Uterus (tissue), 2 donors: ENCODE measurements around the gene UBXN1.

Source experiments
- CTCF ChIP-seq, 4 experiments: fragments of 200-600 bp in 2 of 4; fragments of 450-650 bp in 2 of 4; sonication (generic) in 2 of 4; IDR thresholded peaks; one replicate each; pipeline ENCODE4 v1.5.1; 2016 to 2019; ENCODE audit warnings: antibody characterized with exemption in 4 of 4, mild to moderate bottlenecking in 2 of 4, moderate library complexity in 1 of 4
- POLR2A ChIP-seq, 2 donors: fragments of 450-650 bp; IDR thresholded peaks; one replicate each; pipeline ENCODE4 v1.6.1; 2016; ENCODE audit warnings: antibody characterized with exemption in 2 of 2, mild to moderate bottlenecking in 1 of 2, moderate library complexity in 1 of 2

- TF ChIP-seq CTCF (IDR thresholded peaks at IDR 0.05) (no peak), POLR2A (IDR thresholded peaks at IDR 0.05) (no peak)
Observed at GRCh38 chr11:62648185-62648966, 30.5 kb downstream of the UBXN1 start.
